HCT116 (cell line): ENCODE measurements around the gene PDE9A. TPM values are rescaled to one million over a fixed set of nuclear protein-coding genes. Genes with fewer than 3 reads are reported as not detected.

ENCODE experiments used
- ATAC-seq: fragments of 200-7000 bp; cut with Tn5 transposase; 2 replicates; pipeline ENCODE4 v1.9.1; 2020; ENCODE audit warnings: mild to moderate bottlenecking, moderate library complexity
- BruUV-seq: library from RNA; stranded (reverse); fragments of 400-500 nt; replicated peaks from 2 replicates; lab custom pipeline; 2021; lab: Mats Ljungman, UMichigan
- CTCF ChIA-PET: fragments of 300-600 bp; sonication (Branson Sonifier 250); formaldehyde crosslinking; loops from one replicate; lab custom pipeline; 2021; ENCODE audit warnings: antibody characterized with exemption; lab: Charles Lee
- POLR2A ChIA-PET: fragments of 300-600, 350-600 bp; sonication (Branson Sonifier 250); formaldehyde crosslinking; loops from one replicate; lab custom pipeline; 2021; ENCODE audit warnings: antibody characterized with exemption; lab: Charles Lee
- RAD21 ChIA-PET, 2 experiments: fragments of 300-600 bp; sonication (Branson Sonifier 250); formaldehyde crosslinking; loops; one replicate each; lab custom pipeline; 2023; ENCODE audit warnings: low total read pairs in 2 of 2; ENCODE audit not compliant: uncharacterized antibody in 2 of 2, unreplicated experiment in 2 of 2, low non-redundant PET in 1 of 2; lab: Charles Lee
- DNase-seq: peaks from one replicate; pipeline ENCODE4 v3.0.0-alpha.2; 2010; ENCODE audit warnings: low read depth, low spot score
- H2AFZ ChIP-seq: fragments of 200-600 bp; shearing (Covaris generic), sonication (generic); 2 replicates; pipeline ENCODE4 v1.6.1; 2017; ENCODE audit warnings: low read depth, mixed run types, mixed read lengths, antibody characterized with exemption, low read length; ENCODE audit not compliant: poor library complexity, severe bottlenecking
- H3K27ac ChIP-seq: 2 replicates; pipeline ENCODE4 v1.5.1; 2012; ENCODE audit warnings: low read depth, low read length
- H3K27me3 ChIP-seq: fragments of 200-600 bp; sonication (generic); 2 replicates; pipeline ENCODE4 v1.6.1; 2016; ENCODE audit warnings: mixed run types, low read length, mixed read lengths; ENCODE audit not compliant: insufficient read depth
- H3K36me3 ChIP-seq, 2 experiments: fragments of 200-500 bp in 1 of 2; fragments of 200-600 bp in 1 of 2; sonication (Bioruptor generic) in 1 of 2; sonication (generic) in 1 of 2; 2 replicates each; pipeline versions ENCODE4 v1.5.1 to v1.6.1; 2014 to 2016; ENCODE audit warnings: low read length in 2 of 2, inconsistent platforms in 1 of 2, mixed read lengths in 1 of 2, mixed run types in 1 of 2; ENCODE audit not compliant: insufficient read depth in 2 of 2, control insufficient read depth in 1 of 2
- H3K4me1 ChIP-seq, 2 experiments: fragments of 200-600 bp in 1 of 2; sonication (generic) in 1 of 2; 2 replicates each; pipeline versions ENCODE4 v1.5.1 to v1.6.1; 2012 to 2017; ENCODE audit warnings: low read length in 2 of 2, inconsistent platforms in 1 of 2, mild to moderate bottlenecking in 1 of 2, mixed read lengths in 1 of 2, mixed run types in 1 of 2, moderate library complexity in 1 of 2; ENCODE audit not compliant: insufficient read depth in 2 of 2, control insufficient read depth in 1 of 2
- H3K4me2 ChIP-seq: fragments of 200-600 bp; sonication (generic); 2 replicates; pipeline ENCODE4 v1.6.1; 2017; ENCODE audit warnings: mixed run types, low read length, mixed read lengths
- H3K4me3 ChIP-seq, 2 experiments: fragments of 200-600 bp in 1 of 2; sonication (generic) in 1 of 2; replicated peaks in 1 of 2; 2 replicates each; pipeline ENCODE4 v1.5.1; 2011 to 2016; ENCODE audit warnings: low read length in 2 of 2, control low read depth in 1 of 2, low read depth in 1 of 2, mild to moderate bottlenecking in 1 of 2, mixed read lengths in 1 of 2, mixed run types in 1 of 2
- H3K79me2 ChIP-seq: fragments of 200-600 bp; sonication (generic); 2 replicates; pipeline ENCODE4 v1.6.1; 2017; ENCODE audit warnings: mild to moderate bottlenecking, mixed run types, low read length, moderate library complexity, mixed read lengths; ENCODE audit not compliant: insufficient read depth
- H3K9ac ChIP-seq: fragments of 200-600 bp; sonication (generic); 2 replicates; pipeline ENCODE4 v1.6.1; 2016; ENCODE audit warnings: low read length, mixed read lengths
- H3K9me2 ChIP-seq: fragments of 200-600 bp; sonication (generic), shearing (Covaris generic); 2 replicates; pipeline ENCODE4 v1.6.1; 2017; ENCODE audit warnings: mixed run types, mild to moderate bottlenecking, moderate library complexity; ENCODE audit not compliant: insufficient read depth
- H3K9me3 ChIP-seq, 2 experiments: fragments of 200-500 bp in 1 of 2; fragments of 200-600 bp in 1 of 2; sonication (Bioruptor generic) in 1 of 2; sonication (generic) in 1 of 2; 2 replicates each; pipeline ENCODE4 v1.6.1; 2014 to 2017; ENCODE audit warnings: low read length in 2 of 2, mixed read lengths in 2 of 2, inconsistent platforms in 1 of 2, low read depth in 1 of 2, mild to moderate bottlenecking in 1 of 2, mixed run types in 1 of 2, moderate library complexity in 1 of 2; ENCODE audit not compliant: control insufficient read depth in 1 of 2, insufficient read depth in 1 of 2
- H4K20me1 ChIP-seq: fragments of 200-600 bp; sonication (generic), shearing (Covaris generic); 2 replicates; pipeline ENCODE4 v1.6.1; 2017; ENCODE audit warnings: mixed run types, mild to moderate bottlenecking, moderate library complexity; ENCODE audit not compliant: insufficient read depth
- CBX3 ChIP-seq: IDR thresholded peaks from 2 replicates; pipeline ENCODE4 v1.6.1; 2012; ENCODE audit warnings: low read depth
- EGR1 ChIP-seq: IDR thresholded peaks from 2 replicates; pipeline ENCODE4 v1.6.1; 2012; ENCODE audit warnings: low read depth
- EZH2 ChIP-seq: fragments of 200-600 bp; sonication (generic); IDR thresholded peaks from 2 replicates; pipeline ENCODE4 v1.6.1; 2017; ENCODE audit warnings: antibody characterized with exemption, mixed run types
- EZH2phosphoT487 ChIP-seq: fragments of 200-600 bp; IDR thresholded peaks from 2 replicates; pipeline ENCODE4 v1.6.1; 2018; ENCODE audit warnings: antibody characterized with exemption, borderline replicate concordance
- FOSL1 ChIP-seq: IDR thresholded peaks from 2 replicates; pipeline ENCODE4 v1.6.1; 2012; ENCODE audit warnings: low read depth
- JUND ChIP-seq: IDR thresholded peaks from 2 replicates; pipeline ENCODE4 v1.6.1; 2012
- POLR2A ChIP-seq: IDR thresholded peaks from 2 replicates; pipeline ENCODE4 v1.7.0; 2011; ENCODE audit warnings: borderline replicate concordance; ENCODE audit not compliant: insufficient read depth, insufficient read length; ENCODE audit errors: extremely low read depth
- SIN3A ChIP-seq: IDR thresholded peaks from 2 replicates; pipeline ENCODE4 v1.6.1; 2012; ENCODE audit warnings: low read depth
- SRF ChIP-seq: IDR thresholded peaks from 2 replicates; pipeline ENCODE4 v1.6.1; 2012; ENCODE audit warnings: low read depth
- YY1 ChIP-seq: IDR thresholded peaks from 2 replicates; pipeline ENCODE4 v1.6.1; 2011; ENCODE audit warnings: low read length, low read depth, moderate library complexity, mild to moderate bottlenecking; ENCODE audit not compliant: insufficient replicate concordance; ENCODE audit errors: extremely low read depth
- ZFX ChIP-seq: fragments of 450-650 bp; IDR thresholded peaks from 2 replicates; pipeline ENCODE4 v1.6.1; 2017
- ZNF274 ChIP-seq: fragments of 200-500 bp; sonication (Bioruptor generic); IDR thresholded peaks from 2 replicates; pipeline ENCODE4 v1.6.1; 2014; ENCODE audit warnings: mild to moderate bottlenecking, low read depth, low read length, inconsistent platforms
- intact Hi-C: fragments of 100-400 bp; cut with micrococcal nuclease; formaldehyde crosslinking; loops from 2 replicates; pipeline ENCODE4 v1.10.0; 2022
- total RNA-seq: library from RNA; stranded (reverse); gene quantifications from one replicate; pipeline ENCODE4 v1.2.1, GENCODE V29; 2021; ENCODE audit not compliant: unreplicated experiment
- TF ChIP-seq, protein P1 (sequence below): IDR thresholded peaks from 2 replicates; pipeline ENCODE4 v1.6.1; 2012
- TF ChIP-seq, protein P2 (sequence below): IDR thresholded peaks from 2 replicates; pipeline ENCODE4 v1.6.1; 2012
- TF ChIP-seq, protein P3 (sequence below): IDR thresholded peaks from 2 replicates; pipeline ENCODE4 v1.6.1; 2011; ENCODE audit warnings: mild to moderate bottlenecking, low read length, moderate library complexity; ENCODE audit not compliant: insufficient replicate concordance; ENCODE audit errors: extremely low read depth

The PDE9A gene
- total RNA-seq, 1 experiment from 2014 or later = 31.4 TPM

DNA sequence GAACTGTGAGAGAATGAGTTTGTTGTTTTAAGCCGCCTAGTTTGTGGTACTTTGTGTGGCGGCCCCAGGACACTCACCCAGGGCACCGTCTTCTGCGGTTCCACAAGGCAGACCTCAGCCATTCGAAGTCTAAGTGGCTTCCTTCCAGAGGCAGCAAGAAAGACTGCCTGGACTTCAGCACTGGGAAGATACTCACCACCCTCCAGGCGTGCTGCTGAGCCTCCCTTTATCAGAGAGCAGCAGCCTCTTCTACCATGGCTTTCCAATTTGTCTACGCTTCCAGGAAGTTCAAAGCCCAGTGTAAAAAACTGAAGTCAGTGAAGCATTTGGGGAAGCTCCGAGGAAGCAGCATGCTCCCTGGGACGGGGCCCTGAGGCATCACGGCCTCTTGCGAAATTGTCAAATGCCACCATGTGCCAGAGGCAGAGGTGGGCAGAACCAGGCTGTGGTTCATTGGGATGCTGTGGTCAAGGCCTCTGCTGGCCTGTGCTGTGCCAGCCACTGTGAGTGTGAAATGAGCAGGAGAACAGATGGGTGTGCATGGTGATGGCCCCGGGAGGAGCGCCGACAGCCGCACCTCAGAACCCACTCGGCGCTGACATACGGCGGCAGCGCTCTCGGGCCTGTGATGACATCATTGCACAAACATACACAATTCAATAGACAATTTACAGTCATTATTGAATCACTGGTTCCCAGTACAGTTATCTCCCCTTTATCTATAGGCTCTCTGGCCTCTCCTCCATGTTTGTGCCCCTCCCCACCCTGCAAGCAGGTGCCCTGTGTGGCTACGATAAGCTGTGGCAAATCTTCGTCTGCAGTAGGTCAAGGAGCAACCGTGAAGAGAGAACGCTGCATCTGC, 110.4 kb downstream of the PDE9A start:
- TF ChIP-seq ZFX (no peak), CBX3 (no peak), SIN3A (no peak), JUND (no peak), EZH2 (no peak), EGR1 (no peak), YY1 (no peak), FOSL1 (no peak), SRF (no peak)
- TF ChIP-seq, protein P1, sequence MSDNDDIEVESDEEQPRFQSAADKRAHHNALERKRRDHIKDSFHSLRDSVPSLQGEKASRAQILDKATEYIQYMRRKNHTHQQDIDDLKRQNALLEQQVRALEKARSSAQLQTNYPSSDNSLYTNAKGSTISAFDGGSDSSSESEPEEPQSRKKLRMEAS = no peak
- TF ChIP-seq, protein P2, sequence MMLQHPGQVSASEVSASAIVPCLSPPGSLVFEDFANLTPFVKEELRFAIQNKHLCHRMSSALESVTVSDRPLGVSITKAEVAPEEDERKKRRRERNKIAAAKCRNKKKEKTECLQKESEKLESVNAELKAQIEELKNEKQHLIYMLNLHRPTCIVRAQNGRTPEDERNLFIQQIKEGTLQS = no peak
- peaks cover 2 to 3% of the 10 kb centered on the region in 2 experiments for H3K36me3 ChIP-seq
- ATAC-seq = no peak
- CTCF ChIA-PET = no interaction called here
- H2AFZ ChIP-seq = no peak overlapping the region
- POLR2A ChIA-PET = no interaction called here
- no peaks in the 10 kb centered on the region for H3K9me3 ChIP-seq
- H3K27me3 ChIP-seq = no peaks in the 10 kb centered on the region
- no peaks in the 10 kb centered on the region for H3K9me2 ChIP-seq
- DNase-seq = no peak
- no peak overlapping the region for H3K4me3 ChIP-seq
- BruUV-seq = no TSS peak
- no peaks in the 10 kb centered on the region for H4K20me1 ChIP-seq
- H3K27ac ChIP-seq = no peak overlapping the region
- no peaks in the 10 kb centered on the region for H3K4me1 ChIP-seq
- no peaks in the 10 kb centered on the region for H3K79me2 ChIP-seq
- RAD21 ChIA-PET = no interaction called here
- no peak overlapping the region for H3K9ac ChIP-seq
- intact Hi-C loops = no loop called here
- no peak overlapping the region for H3K4me2 ChIP-seq

DNA sequence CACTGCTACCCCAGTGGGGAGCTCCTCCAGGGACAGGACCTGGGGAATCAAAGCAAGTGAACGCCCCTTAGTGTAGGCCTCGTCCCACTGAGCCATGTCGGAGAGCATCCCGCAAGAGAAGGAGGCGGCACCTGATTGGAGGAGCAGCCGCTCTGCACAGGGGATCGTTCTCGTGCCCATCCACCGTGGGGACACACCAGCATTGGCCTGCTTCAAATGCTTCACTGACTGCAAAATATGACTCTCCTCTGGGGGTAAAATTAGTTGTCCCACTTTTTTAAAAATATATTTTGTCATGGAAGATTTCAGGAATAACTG, 111.0 kb downstream of the PDE9A start:
- Histone ChIP-seq H3K4me1 (no peaks in the 10 kb centered on the region), H4K20me1 (no peaks in the 10 kb centered on the region), H3K9ac (no peak overlapping the region), H3K9me2 (no peaks in the 10 kb centered on the region), H3K27ac (no peak overlapping the region), H3K79me2 (no peaks in the 10 kb centered on the region), H3K36me3 (peaks cover 7 to 9% of the 10 kb centered on the region in 2 experiments), H3K4me2 (no peak overlapping the region), H3K4me3 (no peak overlapping the region), H2AFZ (no peak overlapping the region), H3K9me3 (no peaks in the 10 kb centered on the region), H3K27me3 (no peaks in the 10 kb centered on the region)
- no peak for DNase-seq
- RAD21 ChIA-PET = no interaction called here
- intact Hi-C loops = no loop called here
- BruUV-seq = no TSS peak
- POLR2A ChIA-PET = no interaction called here
- ATAC-seq = no peak
- CTCF ChIA-PET = no interaction called here
- TF ChIP-seq SRF = no peak
- no peak for TF ChIP-seq YY1
- TF ChIP-seq, protein P3, sequence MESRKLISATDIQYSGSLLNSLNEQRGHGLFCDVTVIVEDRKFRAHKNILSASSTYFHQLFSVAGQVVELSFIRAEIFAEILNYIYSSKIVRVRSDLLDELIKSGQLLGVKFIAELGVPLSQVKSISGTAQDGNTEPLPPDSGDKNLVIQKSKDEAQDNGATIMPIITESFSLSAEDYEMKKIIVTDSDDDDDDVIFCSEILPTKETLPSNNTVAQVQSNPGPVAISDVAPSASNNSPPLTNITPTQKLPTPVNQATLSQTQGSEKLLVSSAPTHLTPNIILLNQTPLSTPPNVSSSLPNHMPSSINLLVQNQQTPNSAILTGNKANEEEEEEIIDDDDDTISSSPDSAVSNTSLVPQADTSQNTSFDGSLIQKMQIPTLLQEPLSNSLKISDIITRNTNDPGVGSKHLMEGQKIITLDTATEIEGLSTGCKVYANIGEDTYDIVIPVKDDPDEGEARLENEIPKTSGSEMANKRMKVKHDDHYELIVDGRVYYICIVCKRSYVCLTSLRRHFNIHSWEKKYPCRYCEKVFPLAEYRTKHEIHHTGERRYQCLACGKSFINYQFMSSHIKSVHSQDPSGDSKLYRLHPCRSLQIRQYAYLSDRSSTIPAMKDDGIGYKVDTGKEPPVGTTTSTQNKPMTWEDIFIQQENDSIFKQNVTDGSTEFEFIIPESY = no peak
- TF ChIP-seq EZH2phosphoT487 = no peak
- TF ChIP-seq ZFX = no peak
- TF ChIP-seq, protein P1 = no peak
- no peak for TF ChIP-seq JUND
- TF ChIP-seq ZNF274 = no peak
- TF ChIP-seq EZH2 = no peak
- no peak for TF ChIP-seq FOSL1
- no peak for TF ChIP-seq POLR2A
- TF ChIP-seq, protein P2 = no peak
